Measurements from ENCODE around the gene AGTR1. TPM values are rescaled to one million over a fixed set of nuclear protein-coding genes. Genes with fewer than 3 reads are reported as not detected.

Gene AGTR1
- 2.7 and 2.8 TPM in 2 replicates for total RNA-seq

DNA sequence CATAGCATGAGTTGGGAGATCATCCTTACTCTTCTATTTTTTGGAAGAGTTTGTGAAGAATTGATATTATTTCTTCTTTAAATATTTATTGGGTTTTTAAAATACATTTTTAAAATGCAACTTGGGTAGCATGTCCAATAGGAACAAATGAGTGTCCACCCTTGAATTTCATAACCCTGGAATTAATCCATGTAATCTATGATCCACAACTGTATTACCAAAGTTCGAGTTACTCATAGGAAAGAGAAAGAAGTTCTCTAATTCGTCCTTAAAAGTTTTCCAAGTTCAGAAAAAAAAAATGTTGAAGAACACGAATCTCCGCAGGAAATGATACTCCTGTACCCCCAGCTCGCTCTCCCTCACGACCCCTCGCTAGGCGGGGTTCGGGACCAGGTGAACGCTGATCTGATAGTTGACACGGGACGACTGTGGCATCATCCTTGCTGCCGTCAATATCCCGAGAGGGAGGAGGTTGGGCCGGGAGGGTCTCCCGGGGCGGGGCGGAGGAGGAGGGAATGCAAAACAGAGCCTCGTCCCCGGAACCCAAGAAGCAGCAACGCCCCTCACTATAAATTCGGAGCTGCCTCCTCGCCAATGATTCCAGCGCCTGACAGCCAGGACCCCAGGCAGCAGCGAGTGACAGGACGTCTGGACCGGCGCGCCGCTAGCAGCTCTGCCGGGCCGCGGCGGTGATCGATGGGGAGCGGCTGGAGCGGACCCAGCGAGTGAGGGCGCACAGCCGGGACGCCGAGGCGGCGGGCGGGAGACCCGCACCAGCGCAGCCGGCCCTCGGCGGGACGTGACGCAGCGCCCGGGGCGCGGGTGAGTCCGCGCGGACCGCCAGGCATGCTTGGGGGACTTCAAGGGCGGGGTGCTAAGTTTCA, at the start of gene AGTR1:
Gene AGTR1 (plus strand): TSS at position 598 of the 884 bp plus-strand sequence. CDS start 43,133 bp downstream, outside the sequence.

Other genes starting within 250 kb of the AGTR1 start
- gene CPB1, start 129.9 kb downstream of the AGTR1 start, total RNA-seq: 0.15 TPM in 1 of 2 replicates, not detected in the other
- gene CPA3, start 167.4 kb downstream of the AGTR1 start, total RNA-seq: 0.50 and 0.89 TPM in 2 replicates

Data from bronchus fibroblast of lung (primary cell).